Loucy (cell line): ENCODE results near the gene FLOT1.

Source experiments
- CTCF ChIP-seq: fragments of 200-600 bp; sonication (generic); conservative IDR thresholded peaks from 2 replicates; pipeline ENCODE4 v1.5.1; 2014; ENCODE audit warnings: mild to moderate bottlenecking, antibody characterized with exemption, low read length
- EZH2phosphoT487 ChIP-seq: fragments of 200-600 bp; IDR thresholded peaks from 2 replicates; pipeline ENCODE4 v1.6.1; 2018; ENCODE audit warnings: antibody characterized with exemption, mild to moderate bottlenecking, moderate library complexity, borderline replicate concordance

GRCh38 chr6:30686009-30686907 is 56.2 kb downstream of the FLOT1 start, which contains the start of gene PPP1R18:
- TF ChIP-seq CTCF (no peak), EZH2phosphoT487 (no peak)
